HepG2 (cell line): ENCODE data around the gene SLC22A4. TPM values are rescaled to one million over a fixed set of nuclear protein-coding genes. Genes with fewer than 3 reads are reported as not detected.
A peak's percentile ranks its signal among the peaks of the same experiment; 100 is the strongest.

Experiments used
- CHD2 ChIP-seq: IDR thresholded peaks from 2 replicates; pipeline ENCODE4 v1.6.1; 2011; ENCODE audit warnings: low read depth, low read length, improper control_type of control experiment
- FOSL2 ChIP-seq: sonication (generic); formaldehyde crosslinking; IDR thresholded peaks from 2 replicates; pipeline ENCODE4 v1.4.0; 2020; ENCODE audit warnings: missing genetic modification reagents
- GABPB1 ChIP-seq: IDR thresholded peaks from 2 replicates; pipeline ENCODE4 v1.6.1; 2016; ENCODE audit warnings: mild to moderate bottlenecking, missing genetic modification reagents, moderate library complexity, missing compliant biosample characterization
- HDAC2 ChIP-seq: sonication (generic); formaldehyde crosslinking; IDR thresholded peaks from 2 replicates; pipeline ENCODE4 v1.4.0; 2020; ENCODE audit warnings: missing genetic modification reagents
- JARID2 ChIP-seq: sonication (generic); formaldehyde crosslinking; IDR thresholded peaks from 2 replicates; pipeline ENCODE4 v1.8.1; 2023; ENCODE audit warnings: missing genetic modification reagents, inconsistent platforms; ENCODE audit not compliant: insufficient replicate concordance
- NFKB2 ChIP-seq: sonication (generic); formaldehyde crosslinking; IDR thresholded peaks from 2 replicates; pipeline ENCODE4 v1.4.0; 2020; ENCODE audit warnings: missing genetic modification reagents, borderline replicate concordance
- ZFAT ChIP-seq: sonication (generic); formaldehyde crosslinking; conservative IDR thresholded peaks from 2 replicates; pipeline ENCODE4 v1.8.1; 2023; ENCODE audit warnings: missing genetic modification reagents, inconsistent platforms
- ZNF335 ChIP-seq: sonication (generic); formaldehyde crosslinking; IDR thresholded peaks from 2 replicates; pipeline ENCODE4 v1.4.0; 2020; ENCODE audit warnings: missing genetic modification reagents
- ZNF629 ChIP-seq: sonication (generic); formaldehyde crosslinking; conservative IDR thresholded peaks from 2 replicates; pipeline ENCODE4 v1.5.0; 2020; ENCODE audit warnings: missing genetic modification reagents
- ZNF749 ChIP-seq: sonication (generic); formaldehyde crosslinking; IDR thresholded peaks from 2 replicates; pipeline ENCODE4 v1.8.0; 2022; ENCODE audit warnings: mild to moderate bottlenecking, missing genetic modification reagents, moderate library complexity, borderline replicate concordance
- ZSCAN29 ChIP-seq: sonication (generic); formaldehyde crosslinking; conservative IDR thresholded peaks from 2 replicates; pipeline ENCODE4 v1.4.0; 2020; ENCODE audit warnings: mild to moderate bottlenecking, missing genetic modification reagents
- polyA plus RNA-seq, 8 experiments: library from polyadenylated mRNA; depleted of rRNA in 3 of 8; stranded (reverse) in 7 of 8; unstranded in 1 of 8; fragments of >200 nt; fragmentation: Illumina TruSeq in 4 of 8; extraction: Trizol in 4 of 8; gene quantifications; 2 replicates each; pipeline versions ENCODE4 v1.2.1 to v1.2.3, GENCODE V29; 2011 to 2016; ENCODE audit warnings: low read depth in 4 of 8, missing spikeins in 1 of 8, mixed read lengths in 1 of 8; ENCODE audit not compliant: insufficient read depth in 1 of 8
- total RNA-seq, 5 experiments: library from RNA; depleted of rRNA; stranded (reverse); fragments of >200 nt; fragmentation: Illumina TruSeq; extraction: Trizol; gene quantifications; 2 replicates each; pipeline ENCODE4 v1.2.3, GENCODE V29; 2016; ENCODE audit warnings: low read depth in 1 of 5
- TF ChIP-seq, protein P1 (sequence below): sonication (generic); formaldehyde crosslinking; IDR thresholded peaks from one replicate; pipeline ENCODE4 v1.5.1; 2020; ENCODE audit warnings: mild to moderate bottlenecking, missing genetic modification reagents; ENCODE audit errors: not compliant biosample characterization
- TF ChIP-seq, protein P2 (sequence below): sonication (generic); formaldehyde crosslinking; IDR thresholded peaks from 2 replicates; pipeline ENCODE4 v1.5.0; 2020; ENCODE audit warnings: missing genetic modification reagents
- TF ChIP-seq, protein P3 (sequence below): sonication (generic); formaldehyde crosslinking; conservative IDR thresholded peaks from 2 replicates; pipeline ENCODE4 v1.5.0; 2020; ENCODE audit warnings: missing genetic modification reagents

The SLC22A4 gene
- total and polyA plus RNA-seq, 2 of the 13 experiments (the other 11 are each of a cell fraction or from before 2014, with no cell fraction given), result 0.33 to 0.62 TPM

DNA sequence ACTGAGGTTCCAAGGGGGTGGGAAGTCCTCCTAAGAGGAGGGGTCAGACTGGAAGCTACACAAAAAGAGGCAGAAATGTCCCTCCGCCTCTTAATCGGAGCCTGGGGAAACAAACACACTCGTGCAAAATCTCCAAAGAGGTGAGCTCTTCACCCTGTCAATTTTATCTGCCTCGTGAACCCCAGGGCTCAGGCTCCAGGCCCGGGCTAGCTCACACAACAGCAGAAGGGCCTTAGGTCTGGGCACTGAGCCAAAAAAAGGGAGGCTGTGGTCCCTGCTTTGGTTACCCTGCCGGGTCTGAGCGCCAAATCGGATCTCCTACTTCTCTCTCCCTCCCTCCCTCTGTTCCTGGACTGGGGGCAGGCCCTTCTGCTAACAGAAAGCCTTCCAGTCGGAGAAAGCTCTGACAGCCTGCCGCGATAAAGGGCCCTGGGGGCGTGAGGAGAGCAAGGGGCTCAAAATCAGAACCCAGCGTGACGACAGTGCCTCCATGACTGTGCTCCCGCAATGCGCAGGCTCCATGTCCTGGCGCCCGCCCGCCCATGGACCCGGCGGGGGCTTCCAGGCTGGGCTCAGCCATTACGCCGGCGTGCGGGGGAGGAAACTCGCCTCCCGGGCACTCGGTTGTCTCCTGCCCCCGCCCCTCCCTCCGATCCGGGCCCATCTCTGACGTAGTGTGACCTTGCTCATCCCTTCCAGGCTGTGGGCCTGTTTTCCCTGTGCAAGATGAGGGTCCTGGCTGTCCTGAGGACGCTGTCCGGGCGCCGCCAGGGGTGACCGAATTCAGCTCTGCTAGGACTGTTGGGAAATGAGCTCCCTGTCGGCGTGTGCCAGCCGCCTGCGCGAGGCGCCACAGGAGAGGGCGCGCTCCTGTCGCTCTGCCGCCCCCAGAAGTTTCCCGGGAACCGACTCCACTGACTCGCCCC, 865 bp upstream of the SLC22A4 start (continued):
- TF ChIP-seq, protein P1, sequence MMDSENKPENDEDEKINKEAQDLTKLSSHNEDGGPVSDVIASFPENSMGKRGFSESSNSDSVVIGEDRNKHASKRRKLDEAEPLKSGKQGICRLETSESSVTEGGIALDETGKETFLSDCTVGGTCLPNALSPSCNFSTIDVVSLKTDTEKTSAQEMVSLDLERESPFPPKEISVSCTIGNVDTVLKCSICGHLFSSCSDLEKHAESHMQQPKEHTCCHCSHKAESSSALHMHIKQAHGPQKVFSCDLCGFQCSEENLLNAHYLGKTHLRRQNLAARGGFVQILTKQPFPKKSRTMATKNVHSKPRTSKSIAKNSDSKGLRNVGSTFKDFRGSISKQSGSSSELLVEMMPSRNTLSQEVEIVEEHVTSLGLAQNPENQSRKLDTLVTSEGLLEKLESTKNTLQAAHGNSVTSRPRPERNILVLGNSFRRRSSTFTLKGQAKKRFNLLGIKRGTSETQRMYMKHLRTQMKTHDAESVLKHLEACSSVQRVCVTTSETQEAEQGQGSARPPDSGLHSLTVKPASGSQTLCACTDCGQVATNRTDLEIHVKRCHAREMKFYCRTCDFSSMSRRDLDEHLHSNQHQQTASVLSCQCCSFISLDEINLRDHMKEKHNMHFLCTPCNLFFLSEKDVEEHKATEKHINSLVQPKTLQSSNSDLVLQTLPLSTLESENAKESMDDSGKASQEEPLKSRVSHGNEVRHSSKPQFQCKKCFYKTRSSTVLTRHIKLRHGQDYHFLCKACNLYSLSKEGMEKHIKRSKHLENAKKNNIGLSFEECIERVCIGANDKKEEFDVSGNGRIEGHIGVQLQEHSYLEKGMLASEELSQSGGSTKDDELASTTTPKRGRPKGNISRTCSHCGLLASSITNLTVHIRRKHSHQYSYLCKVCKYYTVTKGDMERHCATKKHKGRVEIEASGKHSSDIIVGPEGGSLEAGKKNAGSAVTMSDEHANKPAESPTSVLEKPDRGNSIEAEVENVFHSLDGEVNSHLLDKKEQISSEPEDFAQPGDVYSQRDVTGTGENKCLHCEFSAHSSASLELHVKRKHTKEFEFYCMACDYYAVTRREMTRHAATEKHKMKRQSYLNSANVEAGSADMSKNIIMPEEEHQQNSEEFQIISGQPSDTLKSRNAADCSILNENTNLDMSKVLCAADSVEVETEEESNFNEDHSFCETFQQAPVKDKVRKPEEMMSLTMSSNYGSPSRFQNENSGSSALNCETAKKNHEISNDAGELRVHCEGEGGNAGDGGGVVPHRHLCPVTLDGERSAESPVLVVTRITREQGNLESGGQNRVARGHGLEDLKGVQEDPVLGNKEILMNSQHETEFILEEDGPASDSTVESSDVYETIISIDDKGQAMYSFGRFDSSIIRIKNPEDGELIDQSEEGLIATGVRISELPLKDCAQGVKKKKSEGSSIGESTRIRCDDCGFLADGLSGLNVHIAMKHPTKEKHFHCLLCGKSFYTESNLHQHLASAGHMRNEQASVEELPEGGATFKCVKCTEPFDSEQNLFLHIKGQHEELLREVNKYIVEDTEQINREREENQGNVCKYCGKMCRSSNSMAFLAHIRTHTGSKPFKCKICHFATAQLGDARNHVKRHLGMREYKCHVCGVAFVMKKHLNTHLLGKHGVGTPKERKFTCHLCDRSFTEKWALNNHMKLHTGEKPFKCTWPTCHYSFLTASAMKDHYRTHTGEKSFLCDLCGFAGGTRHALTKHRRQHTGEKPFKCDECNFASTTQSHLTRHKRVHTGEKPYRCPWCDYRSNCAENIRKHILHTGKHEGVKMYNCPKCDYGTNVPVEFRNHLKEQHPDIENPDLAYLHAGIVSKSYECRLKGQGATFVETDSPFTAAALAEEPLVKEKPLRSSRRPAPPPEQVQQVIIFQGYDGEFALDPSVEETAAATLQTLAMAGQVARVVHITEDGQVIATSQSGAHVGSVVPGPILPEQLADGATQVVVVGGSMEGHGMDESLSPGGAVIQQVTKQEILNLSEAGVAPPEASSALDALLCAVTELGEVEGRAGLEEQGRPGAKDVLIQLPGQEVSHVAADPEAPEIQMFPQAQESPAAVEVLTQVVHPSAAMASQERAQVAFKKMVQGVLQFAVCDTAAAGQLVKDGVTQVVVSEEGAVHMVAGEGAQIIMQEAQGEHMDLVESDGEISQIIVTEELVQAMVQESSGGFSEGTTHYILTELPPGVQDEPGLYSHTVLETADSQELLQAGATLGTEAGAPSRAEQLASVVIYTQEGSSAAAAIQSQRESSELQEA (CRISPR knock-in tag), result no peak
- TF ChIP-seq, protein P2, sequence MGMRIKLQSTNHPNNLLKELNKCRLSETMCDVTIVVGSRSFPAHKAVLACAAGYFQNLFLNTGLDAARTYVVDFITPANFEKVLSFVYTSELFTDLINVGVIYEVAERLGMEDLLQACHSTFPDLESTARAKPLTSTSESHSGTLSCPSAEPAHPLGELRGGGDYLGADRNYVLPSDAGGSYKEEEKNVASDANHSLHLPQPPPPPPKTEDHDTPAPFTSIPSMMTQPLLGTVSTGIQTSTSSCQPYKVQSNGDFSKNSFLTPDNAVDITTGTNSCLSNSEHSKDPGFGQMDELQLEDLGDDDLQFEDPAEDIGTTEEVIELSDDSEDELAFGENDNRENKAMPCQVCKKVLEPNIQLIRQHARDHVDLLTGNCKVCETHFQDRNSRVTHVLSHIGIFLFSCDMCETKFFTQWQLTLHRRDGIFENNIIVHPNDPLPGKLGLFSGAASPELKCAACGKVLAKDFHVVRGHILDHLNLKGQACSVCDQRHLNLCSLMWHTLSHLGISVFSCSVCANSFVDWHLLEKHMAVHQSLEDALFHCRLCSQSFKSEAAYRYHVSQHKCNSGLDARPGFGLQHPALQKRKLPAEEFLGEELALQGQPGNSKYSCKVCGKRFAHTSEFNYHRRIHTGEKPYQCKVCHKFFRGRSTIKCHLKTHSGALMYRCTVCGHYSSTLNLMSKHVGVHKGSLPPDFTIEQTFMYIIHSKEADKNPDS (CRISPR knock-in tag), result no peak
- TF ChIP-seq ZFAT (CRISPR knock-in tag) (no peak), CHD2 (no peak), HDAC2 (peak; percentile 33; the same call in 1 of the 2 replicates), NFKB2 (CRISPR knock-in tag) (no peak), ZNF335 (CRISPR knock-in tag) (0 out of 2 replicates have a peak, but pooled peaks have one; percentile 45), ZSCAN29 (CRISPR knock-in tag) (no peak), FOSL2 (CRISPR knock-in tag) (peak; percentile 30; the same call in 1 of the 2 replicates), ZNF629 (CRISPR knock-in tag) (peak; percentile 5; the same call in 1 of the 2 replicates), ZNF749 (CRISPR knock-in tag) (no peak; the same call in 1 of the 2 replicates), JARID2 (CRISPR knock-in tag) (peak; percentile 73), GABPB1 (CRISPR knock-in tag) (no peak; the same call in 1 of the 2 replicates)
- TF ChIP-seq, protein P3, sequence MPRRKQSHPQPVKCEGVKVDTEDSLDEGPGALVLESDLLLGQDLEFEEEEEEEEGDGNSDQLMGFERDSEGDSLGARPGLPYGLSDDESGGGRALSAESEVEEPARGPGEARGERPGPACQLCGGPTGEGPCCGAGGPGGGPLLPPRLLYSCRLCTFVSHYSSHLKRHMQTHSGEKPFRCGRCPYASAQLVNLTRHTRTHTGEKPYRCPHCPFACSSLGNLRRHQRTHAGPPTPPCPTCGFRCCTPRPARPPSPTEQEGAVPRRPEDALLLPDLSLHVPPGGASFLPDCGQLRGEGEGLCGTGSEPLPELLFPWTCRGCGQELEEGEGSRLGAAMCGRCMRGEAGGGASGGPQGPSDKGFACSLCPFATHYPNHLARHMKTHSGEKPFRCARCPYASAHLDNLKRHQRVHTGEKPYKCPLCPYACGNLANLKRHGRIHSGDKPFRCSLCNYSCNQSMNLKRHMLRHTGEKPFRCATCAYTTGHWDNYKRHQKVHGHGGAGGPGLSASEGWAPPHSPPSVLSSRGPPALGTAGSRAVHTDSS (CRISPR knock-in tag), result no peak
